CD4-positive, alpha-beta T cell treated with Interleukin-15 for 1 hour (primary cell): ENCODE results near the gene FGD4.

Experiments used
- DNase-seq: peaks from one replicate; pipeline ENCODE4 v3.0.0-alpha.2; 2020

FGD4 gene

GRCh38 chr12:32413412-32413811 is 14.1 kb downstream of the FGD4 start:
- DNase-seq: no peak

GRCh38 chr12:32418221-32418620 is 18.9 kb downstream of the FGD4 start:
- DNase-seq: no peak

- no peak for DNase-seq
Measured at GRCh38 chr12:32418903-32419519, 19.7 kb downstream of the FGD4 start.

DNA sequence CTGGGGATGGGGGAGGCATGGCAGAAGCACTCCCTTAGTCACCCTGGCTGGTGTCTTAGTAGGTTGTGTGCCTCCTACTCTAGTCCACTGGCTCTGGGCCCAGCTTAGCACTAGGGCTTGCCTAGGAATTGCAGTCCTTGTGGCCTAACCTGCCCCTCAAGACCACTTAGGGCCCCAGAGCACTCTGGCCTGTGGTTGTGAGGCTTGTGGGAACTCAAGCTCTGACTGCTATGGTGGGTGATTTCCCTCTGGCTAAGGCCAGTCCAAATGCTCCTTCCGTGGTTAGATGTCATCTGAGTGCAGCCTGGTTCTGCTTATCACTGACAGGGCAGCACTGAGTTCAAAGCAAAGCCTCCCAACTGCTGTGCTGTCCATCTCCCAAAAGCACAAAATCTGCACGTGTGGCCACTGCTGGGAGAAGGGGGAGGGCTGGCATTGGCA is 20.2 kb downstream of the FGD4 start:
- DNase-seq: no peak

GRCh38 chr12:32420356-32420755 is 21.0 kb downstream of the FGD4 start:
- DNase-seq: no peak

GRCh38 chr12:32423559-32423958 is 24.2 kb downstream of the FGD4 start:
- DNase-seq: no peak

DNA sequence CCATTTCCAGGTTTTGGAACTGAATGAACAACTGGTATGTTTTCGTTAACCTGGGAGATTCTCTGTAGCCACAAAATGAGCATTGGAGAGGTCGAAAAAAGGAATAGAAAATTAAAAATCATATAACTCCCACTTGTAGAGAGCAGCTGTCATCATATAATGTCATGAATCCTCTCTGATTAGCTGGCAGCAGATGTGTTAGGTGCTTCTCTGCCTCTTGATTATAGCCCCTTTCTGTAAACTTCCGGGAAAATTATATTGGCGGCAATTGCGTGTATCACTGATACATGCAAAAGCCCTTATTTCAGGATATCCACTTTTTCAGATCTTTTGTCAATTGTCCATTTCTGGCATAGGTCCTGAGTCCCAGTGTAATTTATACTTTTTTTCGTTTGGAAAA is 31.7 kb downstream of the FGD4 start:
- DNase-seq: no peak

- no peak for DNase-seq
Measured at GRCh38 chr12:32435921-32436705, 36.8 kb downstream of the FGD4 start.

GRCh38 chr12:32437095-32437515 is 37.7 kb downstream of the FGD4 start:
- DNase-seq: no peak

DNA sequence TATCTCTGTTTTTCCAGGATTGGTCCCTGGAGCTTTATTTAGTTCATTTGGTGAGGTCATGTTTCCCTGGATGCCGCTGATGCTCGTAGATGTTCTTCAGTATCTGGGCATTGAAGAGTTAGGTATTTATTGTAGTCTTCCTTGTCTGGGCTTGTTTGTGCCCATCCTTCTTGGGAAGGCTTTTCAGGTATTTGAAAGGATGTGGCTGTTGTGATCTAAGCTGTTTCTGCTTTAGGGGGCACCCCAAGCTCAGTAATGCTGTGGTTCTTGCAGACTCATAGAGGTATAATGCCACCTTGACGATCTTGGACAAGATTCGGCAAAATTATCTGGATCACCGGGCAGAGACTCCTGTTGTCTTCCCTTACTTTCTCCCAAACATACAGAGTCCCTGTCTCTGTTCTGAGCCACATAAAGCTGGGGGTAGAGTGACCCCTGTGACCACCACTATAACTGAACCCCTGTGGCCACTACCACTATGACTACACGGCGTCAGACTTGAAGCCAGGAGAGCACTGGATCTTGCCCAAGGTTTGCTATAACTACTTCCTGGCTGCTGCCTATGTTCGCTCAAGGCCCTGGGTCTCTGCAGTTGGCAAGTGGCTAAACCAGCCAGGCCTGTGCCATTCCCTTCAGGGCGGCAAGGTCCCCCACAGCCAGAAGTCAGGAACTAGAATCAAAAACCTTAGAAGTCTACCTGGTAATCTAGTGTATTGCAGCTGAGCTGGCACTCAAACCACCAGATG is 40.9 kb downstream of the FGD4 start:
- no peak for DNase-seq

- DNase-seq: no peak
Measured at GRCh38 chr12:32443491-32443890, 44.1 kb downstream of the FGD4 start.

- DNase-seq: no peak
Measured at GRCh38 chr12:32444895-32445294, 45.5 kb downstream of the FGD4 start.

- no peak for DNase-seq
Measured at GRCh38 chr12:32445356-32445755, 46.0 kb downstream of the FGD4 start.

DNA sequence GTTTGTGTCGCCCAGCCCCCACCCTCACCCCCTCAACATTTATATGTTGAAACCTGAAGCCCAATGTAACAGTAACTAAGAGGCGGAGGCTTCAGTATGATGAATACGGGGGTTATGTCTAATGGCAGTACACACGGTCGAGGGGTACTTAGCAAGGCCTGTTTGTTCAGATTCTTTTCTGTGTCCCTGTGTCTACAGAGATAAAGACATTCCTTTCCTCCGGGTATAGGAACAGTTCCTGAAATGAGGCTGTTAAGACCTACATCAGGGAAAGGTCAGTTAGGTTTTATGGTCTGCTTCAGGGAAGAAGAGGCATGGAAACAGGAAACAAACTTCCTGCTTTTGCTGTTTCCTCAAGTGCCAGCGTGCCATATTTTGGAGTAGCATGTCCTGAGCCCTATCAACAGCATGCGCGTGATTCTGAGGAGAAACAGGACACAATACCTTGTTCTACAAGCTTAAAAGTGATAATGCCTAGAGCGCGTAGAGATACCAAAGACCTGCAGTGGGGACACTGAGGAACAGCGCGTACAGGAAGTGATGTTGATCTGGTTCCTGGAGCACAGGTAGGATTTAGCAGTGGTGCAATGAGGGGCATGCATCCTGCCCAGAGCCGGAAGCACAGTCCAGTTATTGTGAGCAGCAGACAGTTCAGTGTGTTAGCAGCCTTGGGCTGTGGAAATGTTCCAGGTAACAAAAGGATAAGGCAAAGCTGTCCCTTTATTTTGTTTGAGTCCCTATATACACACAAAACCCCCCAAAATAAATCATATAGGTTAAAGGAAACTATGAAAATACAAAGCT is 47.2 kb downstream of the FGD4 start:
- no peak for DNase-seq

DNA sequence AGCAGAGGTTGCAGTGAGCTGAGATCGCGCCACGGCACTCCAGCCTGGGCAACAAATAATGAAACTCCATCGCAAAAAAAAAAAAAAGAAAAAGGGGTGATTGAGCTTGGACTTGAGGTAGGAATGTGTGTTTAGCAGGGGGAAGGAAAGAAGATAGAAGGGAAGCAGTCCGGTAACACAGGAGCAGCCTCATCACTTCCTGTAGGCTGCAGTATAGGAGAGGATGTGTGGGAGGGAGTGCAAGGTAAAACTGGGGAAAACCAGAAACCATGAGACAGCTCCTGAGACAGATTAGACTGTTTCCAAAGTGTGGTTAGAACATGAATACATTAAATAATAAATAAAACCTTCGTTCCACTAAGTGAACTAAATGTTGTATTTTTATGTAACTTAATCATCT is 49.2 kb downstream of the FGD4 start:
- DNase-seq: no peak

- DNase-seq: no peak
Measured at GRCh38 chr12:32450363-32450762, 51.0 kb downstream of the FGD4 start.

DNA sequence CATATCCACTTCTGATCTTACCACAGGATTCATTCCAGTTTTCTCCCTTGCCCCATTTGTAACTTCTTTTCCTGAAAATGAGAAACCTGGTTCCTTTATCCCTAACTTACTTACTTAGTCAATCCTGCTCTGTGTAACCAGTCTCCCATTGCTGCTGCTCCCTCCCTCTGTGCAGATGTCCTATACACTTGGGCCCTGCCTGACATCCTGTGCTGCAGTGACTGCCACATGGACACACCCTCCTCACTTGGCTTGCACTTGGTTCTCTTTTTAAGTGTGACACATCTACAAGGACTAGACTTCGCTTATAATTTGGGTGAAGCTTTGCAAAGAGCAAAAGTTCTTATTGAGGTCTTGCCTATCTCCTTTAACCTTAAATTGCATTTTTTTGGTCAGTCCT is 51.4 kb downstream of the FGD4 start:
- no peak for DNase-seq

GRCh38 chr12:32451816-32452215 is 52.5 kb downstream of the FGD4 start:
- DNase-seq: no peak

- DNase-seq: no peak
Measured at GRCh38 chr12:32454075-32454474, 54.7 kb downstream of the FGD4 start.

- no peak for DNase-seq
Measured at GRCh38 chr12:32454866-32455265, 55.5 kb downstream of the FGD4 start.

DNA sequence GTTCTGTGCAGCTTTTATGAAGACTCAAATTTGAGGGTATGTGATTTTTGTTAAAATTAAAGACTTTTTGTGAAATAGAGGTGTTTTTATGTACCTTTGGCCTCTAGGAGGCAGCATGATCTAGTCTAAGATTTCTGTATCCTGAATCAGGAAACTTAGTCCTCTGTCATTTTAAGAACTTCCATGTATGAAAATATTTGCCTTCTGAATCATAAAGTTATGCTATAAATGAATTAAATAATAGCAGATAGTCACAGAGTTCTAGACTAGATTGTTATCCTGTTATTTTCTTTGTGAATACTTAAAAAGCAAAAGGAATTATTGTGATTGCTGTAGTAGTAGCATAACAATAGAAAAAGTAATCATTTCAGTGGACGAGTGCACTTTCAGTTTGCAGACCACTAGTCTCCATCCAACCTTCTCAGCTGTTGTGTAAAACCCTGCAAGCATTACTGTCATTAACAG is 56.3 kb downstream of the FGD4 start:
- DNase-seq: no peak

DNA sequence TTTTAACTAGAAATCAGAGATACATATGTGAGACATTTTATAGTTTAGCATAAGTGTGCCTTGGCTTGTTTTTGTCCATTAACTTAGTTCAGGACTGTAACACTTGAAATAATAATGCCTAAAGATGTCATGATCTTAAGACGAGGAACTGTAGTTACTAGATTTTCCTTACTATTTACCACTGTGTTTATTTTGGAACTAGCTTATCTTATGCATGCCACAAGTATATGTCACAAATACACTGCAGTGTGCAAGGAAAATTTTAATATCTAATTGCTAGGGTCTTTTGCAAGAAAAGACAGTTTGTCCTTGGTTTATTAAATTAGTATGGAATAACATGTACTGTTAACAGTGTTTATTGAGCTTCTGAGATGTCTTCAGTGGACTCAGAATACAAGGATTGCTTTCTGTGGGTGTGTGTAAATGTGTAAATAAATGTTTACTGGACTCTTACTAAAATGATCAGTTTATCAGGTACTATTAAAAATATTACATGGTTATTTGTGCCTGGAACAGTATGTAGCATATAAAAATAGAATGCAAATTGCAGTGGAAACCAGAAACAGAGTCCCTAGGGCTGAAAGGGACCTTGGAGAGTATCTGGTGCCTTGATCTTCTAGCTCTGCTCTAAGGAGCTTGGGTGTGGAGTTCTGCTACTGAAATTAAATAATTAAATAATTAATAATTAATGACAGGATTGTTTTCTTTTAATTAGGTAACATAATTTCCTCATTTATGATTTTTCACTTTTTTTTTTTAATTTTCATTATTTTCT is 58.1 kb downstream of the FGD4 start:
- no peak for DNase-seq
